ENCODE results near the gene PRPF4.

The PRPF4 gene

GRCh38 chr9:113309204-113309813, 33.9 kb downstream of the PRPF4 start:
- DNase-seq (ENCODE audit: low read depth), result peak; percentile 57
- TF ChIP-seq CTCF (conservative IDR thresholded peaks at IDR 0.05; ENCODE audit: control insufficient read depth, insufficient read depth, low read depth, low read length), result peak; percentile 90
- H3K4me3 ChIP-seq (ENCODE audit: control insufficient read depth, low read depth, low read length), result no peak overlapping the region

GRCh38 chr9:113310538-113310937, 35.1 kb downstream of the PRPF4 start:
- DNase-seq (ENCODE audit: low read depth), result no peak
- TF ChIP-seq CTCF (conservative IDR thresholded peaks at IDR 0.05; ENCODE audit: control insufficient read depth, insufficient read depth, low read depth, low read length), result no peak
- H3K4me3 ChIP-seq (ENCODE audit: control insufficient read depth, low read depth, low read length), result no peak overlapping the region

GRCh38 chr9:113311961-113312360, 36.5 kb downstream of the PRPF4 start:
- DNase-seq (ENCODE audit: low read depth), result no peak
- no peak overlapping the region for H3K4me3 ChIP-seq (ENCODE audit: control insufficient read depth, low read depth, low read length)
- TF ChIP-seq CTCF (conservative IDR thresholded peaks at IDR 0.05; ENCODE audit: control insufficient read depth, insufficient read depth, low read depth, low read length), result no peak

GRCh38 chr9:113313261-113313660, 37.8 kb downstream of the PRPF4 start:
- no peak overlapping the region for H3K4me3 ChIP-seq (ENCODE audit: control insufficient read depth, low read depth, low read length)
- TF ChIP-seq CTCF (conservative IDR thresholded peaks at IDR 0.05; ENCODE audit: control insufficient read depth, insufficient read depth, low read depth, low read length), result no peak

GRCh38 chr9:113315231-113315630, 39.8 kb downstream of the PRPF4 start:
- no peak for TF ChIP-seq CTCF (conservative IDR thresholded peaks at IDR 0.05; ENCODE audit: control insufficient read depth, insufficient read depth, low read depth, low read length)
- DNase-seq (ENCODE audit: low read depth), result no peak
- H3K4me3 ChIP-seq (ENCODE audit: control insufficient read depth, low read depth, low read length), result no peak overlapping the region

More at GRCh38 chr9:113313261-113313660, 37.8 kb downstream of the PRPF4 start:
- DNase-seq (ENCODE audit: low read depth), result no peak

- H3K4me3 ChIP-seq (ENCODE audit: control insufficient read depth, low read depth, low read length), result no peak overlapping the region
- no peak for TF ChIP-seq CTCF (conservative IDR thresholded peaks at IDR 0.05; ENCODE audit: control insufficient read depth, insufficient read depth, low read depth, low read length)
- DNase-seq (ENCODE audit: low read depth), result no peak
These were observed 40.6 kb downstream of the PRPF4 start for GRCh38 chr9:113316030-113316429.

GRCh38 chr9:113317777-113318176, 42.3 kb downstream of the PRPF4 start:
- peak; percentile 36 for TF ChIP-seq CTCF (conservative IDR thresholded peaks at IDR 0.05; ENCODE audit: control insufficient read depth, insufficient read depth, low read depth, low read length)
- DNase-seq (ENCODE audit: low read depth), result peak; percentile 40
- H3K4me3 ChIP-seq (ENCODE audit: control insufficient read depth, low read depth, low read length), result no peak overlapping the region
